GM13976 (cell line): ENCODE results near the gene NFIA.

Experiments
- DNase-seq: peaks from one replicate; pipeline ENCODE4 v3.0.0; 2012; ENCODE audit warnings: low spot score
- CTCF ChIP-seq: IDR thresholded peaks from 2 replicates; pipeline ENCODE4 v1.5.1; 2012; ENCODE audit warnings: borderline replicate concordance, mild to moderate bottlenecking; ENCODE audit not compliant: insufficient read depth; ENCODE audit errors: extremely low read depth, missing control alignments, control extremely low read depth
- in situ Hi-C: fragments of 300-500 bp; cut with MboI; formaldehyde crosslinking; loops from one replicate; pipeline ENCODE4 v1.12.0; 2022; ENCODE audit warnings: low sequenced_read_pairs, mixed read lengths, inconsistent platforms; ENCODE audit not compliant: unreplicated experiment

NFIA gene

GRCh38 chr1:61102621-61103020 is 20.3 kb downstream of the NFIA start:
- in situ Hi-C loops: no loop called here

GRCh38 chr1:61104220-61104671 is 21.9 kb downstream of the NFIA start:
- no peak for TF ChIP-seq CTCF
- in situ Hi-C loops: no loop called here
- no peak for DNase-seq

More at GRCh38 chr1:61102621-61103020, 20.3 kb downstream of the NFIA start:
- TF ChIP-seq CTCF: no peak
- no peak for DNase-seq

- in situ Hi-C loops: no loop called here
- TF ChIP-seq CTCF: no peak
- no peak for DNase-seq
Observed at GRCh38 chr1:61107638-61108037, 25.3 kb downstream of the NFIA start.

- no peak for DNase-seq
- TF ChIP-seq CTCF: no peak
- in situ Hi-C loops: no loop called here
Observed at GRCh38 chr1:61109158-61109557, 26.8 kb downstream of the NFIA start.

- DNase-seq: no peak
- TF ChIP-seq CTCF: no peak
- in situ Hi-C loops: no loop called here
Observed at GRCh38 chr1:61109910-61110309, 27.5 kb downstream of the NFIA start.

- in situ Hi-C loops: no loop called here
- DNase-seq: no peak
- TF ChIP-seq CTCF: no peak
Observed at GRCh38 chr1:61110554-61110953, 28.2 kb downstream of the NFIA start.
